Inflammatory macrophage (primary cell): ENCODE data around the gene IRX5.

Experiments
- DNase-seq, 2 donors: peaks; one replicate each; pipeline ENCODE4 v3.0.0-alpha.2; 2020 to 2022

IRX5 gene

DNA sequence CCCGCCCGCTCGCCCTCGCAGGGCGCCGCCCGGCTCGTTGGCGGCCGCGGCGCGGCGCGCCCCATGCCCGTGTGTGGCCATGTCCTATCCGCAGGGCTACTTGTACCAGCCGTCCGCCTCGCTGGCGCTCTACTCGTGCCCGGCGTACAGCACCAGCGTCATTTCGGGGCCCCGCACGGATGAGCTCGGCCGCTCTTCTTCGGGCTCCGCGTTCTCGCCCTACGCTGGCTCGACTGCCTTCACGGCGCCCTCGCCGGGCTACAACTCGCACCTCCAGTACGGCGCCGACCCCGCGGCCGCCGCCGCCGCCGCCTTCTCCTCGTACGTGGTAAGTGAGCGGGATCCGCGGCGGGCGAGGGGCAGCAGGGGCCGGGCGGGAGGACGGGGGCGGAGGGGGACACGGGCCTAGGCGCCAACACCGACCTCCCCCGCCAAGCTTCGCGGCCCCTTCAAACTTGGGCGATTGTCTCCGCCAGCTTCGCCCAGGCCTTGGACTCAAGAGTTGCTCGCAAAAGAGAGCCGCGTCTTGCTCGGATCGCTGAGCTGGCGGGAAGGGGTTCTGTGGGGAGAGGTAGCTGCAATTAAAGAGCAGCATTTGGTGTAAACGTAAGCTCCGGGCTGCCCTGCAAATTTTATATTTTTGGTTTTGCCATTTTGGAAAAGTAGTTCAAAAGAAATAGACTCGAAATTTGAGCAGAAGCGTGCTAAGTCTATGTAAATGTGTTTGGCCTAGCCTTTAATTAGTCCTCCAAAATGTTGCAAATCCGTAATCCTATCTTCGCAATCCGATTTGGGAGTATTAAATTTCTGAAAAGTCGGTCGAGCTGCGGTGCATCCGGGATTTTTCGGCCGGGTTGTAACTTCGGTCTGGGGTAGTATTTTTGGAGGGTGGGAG lies 702 bp downstream of the IRX5 start:
- peak in 1 of 2 donors; percentile 11 for DNase-seq

GRCh38 chr16:54932021-54932660 lies 1.5 kb downstream of the IRX5 start:
- DNase-seq = no peak

DNA sequence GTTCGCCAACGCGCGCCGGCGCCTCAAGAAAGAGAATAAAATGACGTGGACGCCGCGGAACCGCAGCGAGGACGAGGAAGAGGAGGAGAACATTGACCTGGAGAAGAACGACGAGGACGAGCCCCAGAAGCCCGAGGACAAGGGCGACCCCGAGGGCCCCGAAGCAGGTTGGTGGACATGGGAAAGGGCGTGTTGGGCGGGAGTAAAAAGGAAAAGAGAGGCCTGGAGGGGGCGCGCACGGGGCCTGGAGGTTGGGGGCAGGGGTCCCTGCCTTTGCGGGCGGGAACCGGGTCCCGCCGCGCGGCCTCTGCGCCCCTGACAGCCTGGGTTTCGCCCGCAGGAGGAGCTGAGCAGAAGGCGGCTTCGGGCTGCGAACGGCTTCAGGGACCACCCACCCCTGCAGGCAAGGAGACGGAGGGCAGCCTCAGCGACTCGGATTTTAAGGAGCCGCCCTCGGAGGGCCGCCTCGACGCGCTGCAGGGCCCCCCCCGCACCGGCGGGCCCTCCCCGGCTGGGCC lies 2.1 kb downstream of the IRX5 start:
- DNase-seq = no peak

- no peak for DNase-seq
These were observed 2.8 kb downstream of the IRX5 start for GRCh38 chr16:54933281-54934011.

GRCh38 chr16:54934481-54935265 lies 4.0 kb downstream of the IRX5 start:
- DNase-seq = no peak

DNA sequence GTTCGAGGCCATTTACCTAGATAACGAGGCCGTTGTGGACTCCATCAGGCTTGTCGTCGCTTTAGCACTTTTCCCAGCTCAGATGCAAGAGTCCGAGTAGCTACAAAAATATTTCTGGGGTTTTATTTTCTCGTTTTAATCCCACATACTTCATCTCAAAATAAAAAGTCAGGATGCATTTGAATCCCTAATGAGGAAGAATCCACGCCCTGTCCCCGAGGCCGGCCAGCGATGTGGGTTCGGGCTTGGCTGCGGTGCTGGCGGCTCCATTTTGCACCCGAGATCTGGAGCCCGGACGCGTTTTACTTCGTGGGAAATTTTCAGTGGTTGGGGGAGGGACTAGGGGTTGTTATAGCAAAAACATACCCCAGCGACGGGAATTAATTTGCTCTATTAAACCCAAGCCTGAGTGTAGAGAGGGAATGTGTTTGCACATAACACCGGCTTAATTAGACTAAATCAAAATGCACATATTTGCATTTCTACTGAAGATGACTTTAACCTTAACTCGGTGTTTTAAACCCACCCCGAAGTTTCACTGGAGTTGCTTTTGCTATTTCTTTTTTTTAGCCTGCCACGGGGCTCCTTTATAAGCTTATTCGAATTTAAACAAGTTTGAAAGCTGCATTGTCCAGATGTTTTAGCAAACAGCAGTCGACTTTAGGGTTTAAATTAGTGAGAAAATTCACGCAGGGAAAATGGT lies 4.8 kb downstream of the IRX5 start:
- DNase-seq = no peak

DNA sequence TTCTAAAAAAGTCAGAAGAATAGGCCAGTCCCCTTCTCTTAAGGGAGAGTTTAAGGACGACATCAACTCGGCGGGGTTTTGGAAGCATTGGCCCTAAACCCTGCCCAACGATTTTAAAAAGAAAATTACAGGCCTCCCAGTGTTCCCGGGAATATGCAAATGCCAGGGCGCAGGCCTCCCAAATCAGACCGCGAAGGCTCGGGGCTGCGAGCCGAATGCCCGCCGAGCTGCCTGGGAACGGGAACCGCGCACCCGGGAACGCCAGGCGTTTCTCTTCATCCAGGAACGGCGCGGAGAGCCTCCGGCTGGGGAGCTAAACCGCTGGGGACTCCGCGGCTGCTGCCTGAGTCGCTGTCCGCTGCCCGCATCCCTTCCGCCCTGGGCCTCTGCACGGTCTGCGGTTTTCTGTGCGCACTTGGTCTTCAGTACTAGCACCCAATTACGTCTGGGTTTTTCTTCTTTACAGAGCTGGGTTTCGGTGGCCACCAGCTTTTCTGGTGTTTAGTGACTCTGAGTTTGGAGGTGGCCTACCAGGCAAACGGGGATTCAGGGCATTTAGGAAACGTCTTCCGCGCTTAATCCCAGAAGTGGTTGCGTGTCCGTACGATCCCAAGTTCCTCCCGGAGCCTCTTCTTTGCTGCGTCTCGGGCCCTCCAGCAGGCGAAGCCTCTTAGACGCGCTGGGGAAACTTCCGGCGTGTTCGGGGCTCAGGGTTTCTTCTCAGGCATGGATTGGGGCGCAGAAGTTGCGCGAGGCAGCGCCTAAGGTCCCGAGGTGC lies 5.7 kb downstream of the IRX5 start:
- DNase-seq = no peak

DNA sequence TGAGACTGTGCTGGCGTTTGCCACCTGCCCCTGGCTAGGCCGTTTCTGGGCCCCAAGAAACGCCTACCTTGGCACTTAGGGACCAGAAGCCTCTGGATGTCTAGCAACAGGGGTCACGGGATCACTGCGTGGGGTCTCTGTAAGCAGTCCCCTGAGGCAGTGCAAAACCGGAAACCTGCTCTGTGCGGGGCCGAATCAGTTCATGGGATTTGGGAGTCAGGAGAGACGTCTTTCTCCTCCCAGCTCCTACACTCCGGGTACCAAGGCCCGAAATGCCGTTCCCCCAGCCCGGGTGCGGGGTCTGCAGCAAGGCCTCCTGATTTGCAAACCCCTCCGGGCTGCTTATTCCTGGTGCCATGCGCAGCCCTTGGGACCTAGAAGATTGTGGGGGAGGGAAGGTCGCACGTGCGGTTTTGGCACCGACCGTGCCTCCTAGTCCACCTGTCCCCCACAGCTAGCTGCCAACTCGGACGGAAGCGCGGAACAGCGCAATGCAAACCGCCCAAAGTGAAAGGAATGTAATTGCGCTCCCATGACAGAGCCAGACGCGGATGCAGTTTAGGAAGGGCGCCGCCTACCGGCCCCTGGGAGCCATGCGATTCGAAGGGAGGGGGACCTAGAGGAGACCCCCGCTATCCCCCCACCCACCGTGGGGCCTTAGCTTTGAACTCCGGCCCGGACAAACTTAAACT lies 6.5 kb downstream of the IRX5 start:
- DNase-seq = peak in 1 of 2 donors; percentile 6

- no peak for DNase-seq
These were observed 7.1 kb downstream of the IRX5 start for GRCh38 chr16:54937671-54938211.

DNA sequence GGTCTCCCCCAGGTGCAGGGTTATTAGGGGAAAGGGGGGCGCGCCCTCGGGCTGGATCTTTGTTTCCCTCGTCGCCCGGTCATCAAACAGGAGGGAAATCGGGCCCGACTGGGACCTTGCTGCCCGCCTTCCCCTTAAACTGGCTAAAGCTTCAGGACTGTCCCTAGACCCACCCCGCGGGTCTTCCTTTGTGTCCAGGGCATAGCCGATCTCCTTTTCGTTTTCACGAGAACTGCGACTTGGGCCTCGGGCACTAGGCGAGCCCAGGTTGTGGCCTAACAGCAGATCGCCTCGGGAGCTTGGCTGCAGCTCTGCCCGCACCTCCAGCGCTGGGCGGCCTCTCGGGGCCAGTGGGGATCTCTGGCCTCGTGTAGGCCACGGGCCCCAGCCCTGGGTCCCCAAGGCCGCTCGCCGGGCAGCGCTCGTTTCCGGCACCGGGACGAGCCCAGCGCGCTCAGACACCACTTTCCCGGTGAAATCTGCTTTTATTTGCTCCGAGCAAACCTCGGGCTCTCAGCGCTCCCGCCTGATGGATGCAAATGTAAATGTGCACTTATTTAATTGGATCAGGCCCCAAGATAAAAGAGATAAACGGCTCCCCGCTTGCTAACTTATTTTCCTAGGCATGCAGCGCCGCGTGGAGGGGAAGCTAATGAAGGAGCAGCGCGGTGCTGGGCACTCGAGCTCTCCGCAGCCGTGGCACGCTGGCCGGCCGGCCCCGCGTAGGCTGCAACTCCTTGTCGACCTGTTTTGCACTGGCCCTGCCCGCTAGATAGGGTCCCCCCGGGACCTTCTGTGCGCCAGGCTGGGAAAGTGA lies 7.8 kb downstream of the IRX5 start:
- no peak for DNase-seq

DNA sequence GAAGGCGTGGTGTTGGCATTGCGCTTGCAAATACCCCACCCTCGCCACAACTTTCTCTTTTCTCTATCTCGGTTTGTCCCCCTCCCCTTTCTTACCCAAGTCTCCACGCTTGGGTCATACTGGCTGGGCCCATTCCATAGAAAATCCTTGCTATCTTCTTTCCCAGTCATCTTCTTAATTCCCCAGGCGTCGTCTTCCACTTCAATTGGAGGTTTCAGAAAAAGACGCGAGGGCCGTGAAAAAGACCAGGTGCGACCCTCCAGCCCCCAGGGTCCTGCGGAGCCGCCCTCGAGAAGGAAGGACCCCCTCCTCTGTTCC lies 8.3 kb downstream of the IRX5 start:
- no peak for DNase-seq

GRCh38 chr16:54939510-54940278 lies 9.0 kb downstream of the IRX5 start:
- no peak for DNase-seq

GRCh38 chr16:54940279-54940604 lies 9.6 kb downstream of the IRX5 start:
- DNase-seq = no peak

DNA sequence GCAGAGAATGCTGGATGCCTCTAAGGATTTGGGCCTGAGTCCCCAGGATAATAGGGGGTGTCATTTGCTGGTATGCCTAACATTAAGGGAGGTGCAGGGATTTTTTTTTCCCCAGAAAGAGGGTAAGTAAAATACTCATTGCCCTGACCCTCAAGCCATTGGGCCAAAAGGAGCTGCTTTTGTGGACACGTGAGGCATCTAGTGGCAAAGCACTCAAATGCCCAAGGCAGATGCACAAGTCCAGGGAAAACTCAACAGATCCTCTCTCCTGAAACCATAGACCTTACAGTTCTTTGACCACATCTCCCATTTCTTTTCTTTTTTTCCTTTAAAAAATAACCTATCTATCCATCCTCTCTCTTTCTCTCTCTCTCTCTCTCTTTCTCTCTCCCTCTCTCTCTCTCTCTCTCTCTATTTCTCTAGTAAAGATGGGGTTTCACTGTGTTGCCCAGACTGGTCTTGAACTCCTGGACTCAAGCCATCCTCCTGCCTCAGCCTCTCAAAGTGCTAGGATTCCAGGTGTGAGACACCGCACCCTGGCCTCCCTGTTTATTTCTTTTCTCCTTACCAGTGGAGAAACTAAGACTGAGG lies 11.8 kb downstream of the IRX5 start:
- no peak for DNase-seq

DNA sequence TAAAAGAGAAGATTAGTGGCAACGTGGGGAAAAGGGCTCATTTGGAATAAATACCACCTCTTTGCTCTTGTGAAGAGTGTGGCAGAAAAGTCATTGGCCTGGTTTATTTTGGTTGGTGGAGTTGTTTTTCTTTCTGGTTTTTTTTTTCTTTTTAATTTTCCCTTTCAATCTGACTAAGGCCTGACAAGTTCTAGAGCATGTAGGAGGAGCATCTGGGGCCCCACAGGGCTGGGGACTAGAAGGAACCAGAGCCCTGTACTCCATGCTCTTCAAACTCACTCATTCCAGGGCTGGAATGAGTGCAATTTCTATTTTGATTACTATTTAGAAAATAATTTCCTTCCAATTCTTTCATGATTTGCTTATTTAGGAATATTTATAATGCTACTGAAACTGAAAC lies 13.3 kb downstream of the IRX5 start:
- no peak for DNase-seq

GRCh38 chr16:54945063-54945462 lies 14.4 kb downstream of the IRX5 start:
- DNase-seq = no peak

DNA sequence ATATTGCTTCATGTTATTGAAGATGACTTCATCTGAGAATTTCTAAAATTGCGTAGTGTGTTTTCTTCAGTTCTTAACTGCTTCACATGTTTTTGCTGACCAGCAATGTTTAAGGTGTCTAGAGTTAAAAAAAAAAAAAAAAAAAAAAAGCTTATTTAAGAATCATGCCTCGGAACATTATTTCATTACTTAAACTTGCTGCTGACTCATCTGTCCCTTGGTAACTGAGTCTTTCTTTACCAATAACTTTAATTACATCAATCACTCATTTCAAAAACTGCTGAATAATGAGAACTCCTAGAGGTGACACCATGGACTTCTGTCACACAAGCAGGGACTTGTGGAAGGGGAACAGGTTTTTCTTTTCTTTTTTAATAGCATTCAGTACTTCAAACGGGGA lies 16.2 kb downstream of the IRX5 start:
- no peak for DNase-seq

- DNase-seq = no peak
These were observed 17.0 kb downstream of the IRX5 start for GRCh38 chr16:54947616-54948015.
